ENCODE data around the gene NUAK2.

Gene NUAK2

DNA sequence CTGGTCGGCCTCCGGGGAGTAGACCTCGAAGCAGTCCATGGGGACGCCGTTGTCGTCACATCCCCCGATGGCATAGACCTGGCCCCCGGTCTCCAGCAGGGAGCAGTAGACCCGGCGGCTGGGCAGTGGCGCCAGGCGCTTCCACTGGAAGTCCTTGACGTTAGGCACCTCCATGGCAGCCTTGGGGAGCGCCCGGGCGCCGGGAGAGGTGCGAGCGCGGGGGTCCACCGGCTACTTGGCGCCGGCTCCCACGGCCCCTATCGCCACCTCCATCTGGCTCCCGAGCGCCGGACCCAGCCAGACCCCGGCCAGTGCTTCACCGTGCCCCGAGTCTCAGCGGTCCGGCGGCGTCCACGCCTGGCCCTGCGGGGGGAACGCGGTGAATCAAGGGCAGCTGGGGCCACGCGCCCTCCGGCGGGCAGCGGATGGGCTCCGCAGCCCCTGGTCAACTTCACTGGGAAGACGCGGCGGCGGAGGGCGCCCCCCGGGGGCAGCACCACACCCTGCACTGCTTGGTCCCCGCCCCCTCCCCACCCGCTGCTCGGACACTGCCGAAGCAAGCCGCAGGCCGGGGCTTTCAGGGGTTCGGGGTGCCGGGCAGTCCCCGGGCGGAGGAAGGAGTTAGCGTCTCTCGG, 22.0 kb upstream of the NUAK2 start:
- ChIA-PET CTCF (interaction anchor here (1.8 kb wide), 1 partner anchor 11 kb away, joined by 5 read pairs; no protein-coding TSS in a partner anchor), POLR2A (no interaction called here)
- TF ChIP-seq CTCF (IDR thresholded peaks at IDR 0.05; ENCODE audit: insufficient read depth, low read length, missing control alignments): peak; percentile 17
- H3K4me3 ChIP-seq (ENCODE audit: low read depth, low read length): no peak overlapping the region
- no peak for DNase-seq (ENCODE audit: low read depth, low spot score)

GRCh38 chr1:205342986-205343385, 21.4 kb upstream of the NUAK2 start:
- DNase-seq (ENCODE audit: low read depth, low spot score): no peak
- no peak overlapping the region for H3K4me3 ChIP-seq (ENCODE audit: low read depth, low read length)
- ChIA-PET POLR2A (no interaction called here), CTCF (interaction anchor here (0.6 to 1.2 kb wide), 5 partner anchors 11 to 182 kb away, joined by 3 to 6 read pairs (median 4); no protein-coding TSS in a partner anchor)
- no peak for TF ChIP-seq CTCF (IDR thresholded peaks at IDR 0.05; ENCODE audit: insufficient read depth, low read length, missing control alignments)

DNA sequence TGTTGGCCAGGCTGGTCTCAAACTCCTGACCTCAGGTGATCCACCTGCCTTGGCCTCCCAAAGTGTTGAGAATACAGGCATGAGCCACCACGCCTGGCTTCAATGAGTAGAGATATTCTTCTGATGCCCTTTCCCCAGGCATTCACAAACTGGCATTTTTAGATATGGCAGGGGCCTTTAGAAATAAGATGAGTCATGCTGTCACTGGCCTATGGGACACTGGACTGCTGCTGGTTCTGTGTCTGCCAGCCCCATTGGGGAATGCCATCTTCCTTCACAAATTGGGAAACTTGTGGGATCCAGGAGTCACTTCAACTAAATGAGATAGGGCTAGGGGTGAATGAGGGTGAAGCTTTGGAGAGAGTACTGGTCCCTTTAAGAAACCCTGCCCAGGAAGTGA, 19.1 kb upstream of the NUAK2 start:
- TF ChIP-seq CTCF (IDR thresholded peaks at IDR 0.05; ENCODE audit: insufficient read depth, low read length, missing control alignments): no peak
- DNase-seq (ENCODE audit: low read depth, low spot score): no peak
- H3K4me3 ChIP-seq (ENCODE audit: low read depth, low read length): no peak overlapping the region
- ChIA-PET CTCF (interaction anchor here (1.0 to 28.6 kb wide), 5 partner anchors 14 to 184 kb away, joined by 3 to 2093 read pairs (median 58); partner anchors contain the start of gene KLHDC8A), POLR2A (no interaction called here)

- DNase-seq (ENCODE audit: low read depth, low spot score): no peak
- no peak overlapping the region for H3K4me3 ChIP-seq (ENCODE audit: low read depth, low read length)
- POLR2A ChIA-PET: no interaction called here
- TF ChIP-seq CTCF (IDR thresholded peaks at IDR 0.05; ENCODE audit: insufficient read depth, low read length, missing control alignments): no peak
- CTCF ChIA-PET: interaction anchor here (1.3 to 28.6 kb wide), 7 partner anchors 9 to 184 kb away, joined by 3 to 2093 read pairs (median 58); partner anchors contain the start of genes KLHDC8A and NUAK2
Measured at GRCh38 chr1:205339717-205340116, 18.2 kb upstream of the NUAK2 start.

- TF ChIP-seq CTCF (IDR thresholded peaks at IDR 0.05; ENCODE audit: insufficient read depth, low read length, missing control alignments): no peak
- CTCF ChIA-PET: interaction anchor here (1.3 to 28.6 kb wide), 7 partner anchors 10 to 185 kb away, joined by 3 to 2093 read pairs (median 58); partner anchors contain the start of genes KLHDC8A and NUAK2
- POLR2A ChIA-PET: no interaction called here
- no peak overlapping the region for H3K4me3 ChIP-seq (ENCODE audit: low read depth, low read length)
- no peak for DNase-seq (ENCODE audit: low read depth, low spot score)
Measured at GRCh38 chr1:205339197-205339702, 17.7 kb upstream of the NUAK2 start.

DNA sequence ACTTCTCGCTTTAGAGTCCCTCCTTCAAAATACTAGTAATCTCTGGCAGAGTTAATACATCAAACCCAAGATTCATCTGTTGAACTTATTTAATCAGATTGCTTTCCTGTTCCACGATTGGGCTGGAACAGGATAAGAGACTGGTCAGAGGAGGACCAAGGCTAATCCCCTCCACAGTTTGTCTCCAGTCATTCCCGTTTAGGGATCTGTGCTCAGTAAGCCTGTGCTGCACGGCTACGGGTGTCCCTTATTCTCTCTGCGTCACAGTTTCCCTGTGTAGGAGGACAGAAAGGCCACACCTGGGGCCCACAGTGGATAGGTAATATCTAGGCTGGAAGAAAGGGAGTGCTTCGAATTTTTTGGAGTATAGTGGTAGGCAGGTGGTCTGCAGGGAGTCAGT, 16.5 kb upstream of the NUAK2 start:
- ChIA-PET CTCF (interaction anchor here (1.0 to 28.6 kb wide), 10 partner anchors 8 to 186 kb away, joined by 3 to 2093 read pairs (median 53); partner anchors contain the start of genes KLHDC8A and NUAK2), POLR2A (no interaction called here)
- H3K4me3 ChIP-seq (ENCODE audit: low read depth, low read length): no peak overlapping the region
- DNase-seq (ENCODE audit: low read depth, low spot score): no peak
- no peak for TF ChIP-seq CTCF (IDR thresholded peaks at IDR 0.05; ENCODE audit: insufficient read depth, low read length, missing control alignments)

All from AG04449 (cell line).